ENCODE results near the gene CERS3. TPM values are rescaled to one million over a fixed set of nuclear protein-coding genes. Genes with fewer than 3 reads are reported as not detected.
A peak's percentile ranks its signal among the peaks of the same experiment; 100 is the strongest.

Gene CERS3
- total and polyA plus RNA-seq, 4 donors, result 0.10 to 0.23 (median 0.12) TPM; not detected in 1

DNA sequence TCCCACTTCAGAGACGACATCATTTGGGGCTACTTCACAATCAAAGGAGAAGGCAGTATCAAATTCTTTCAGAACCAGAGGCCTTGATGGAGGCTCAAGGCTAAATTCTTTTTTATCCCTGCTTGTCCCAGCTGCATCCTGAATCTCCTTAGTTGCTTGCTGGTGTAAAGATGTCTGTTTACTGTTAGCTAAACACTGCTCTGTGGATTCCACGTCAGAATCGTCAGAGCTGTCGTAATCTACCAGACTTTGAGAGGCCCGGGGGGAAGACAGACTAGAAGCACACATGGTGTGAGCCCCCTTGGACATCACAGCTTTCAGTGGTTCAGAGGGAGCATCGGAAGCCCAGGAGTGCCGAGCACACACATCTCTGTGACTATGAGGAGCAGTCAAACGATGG is 40.6 kb upstream of the CERS3 start:
- no peak overlapping the region for H3K9ac ChIP-seq (ENCODE audit: insufficient read depth in 1 of 2, low read length in 2 of 2)
- H3K36me3 ChIP-seq (ENCODE audit: control insufficient read depth in 4 of 4, insufficient read depth in 4 of 4, low read length in 4 of 4), result peaks cover 4 to 16% (median 10%) of the 10 kb centered on the region in 4 donors
- no peak for ATAC-seq (ENCODE audit: insufficient read depth, low FRiP score)
- H3K4me1 ChIP-seq (ENCODE audit: control insufficient read depth in 5 of 5, insufficient read depth in 5 of 5, low read length in 5 of 5), result peaks cover 0 to 19% (median 7%) of the 10 kb centered on the region in 5 donors
- TF ChIP-seq CTCF (IDR thresholded peaks at IDR 0.05; ENCODE audit: control extremely low read depth, extremely low read depth), result no peak
- peak in 1 of 3 donors; percentile 10 for DNase-seq
- no peak overlapping the region for H3K27ac ChIP-seq (ENCODE audit: low read depth in 1 of 2, low read length in 1 of 2)
- no peak overlapping the region for H3K4me3 ChIP-seq
- H3K27me3 ChIP-seq (ENCODE audit: control insufficient read depth in 3 of 3, insufficient read depth in 3 of 3, low read length in 2 of 3), result no peaks in the 10 kb centered on the region
- H3K9me3 ChIP-seq (ENCODE audit: control insufficient read depth in 4 of 4, insufficient read depth in 3 of 4, low read length in 3 of 4), result no peaks in the 10 kb centered on the region
- whole genome bisulfite sequencing, 2 donors, result 76 to 79% methylated on average over 8 of the region's 8 CpGs

GRCh38 chr15:100566850-100567628 is 38.3 kb upstream of the CERS3 start:
- 97 to 99% methylated on average over 6 of the region's 6 CpGs for WGBS, 2 donors
- no peak for ATAC-seq (ENCODE audit: insufficient read depth, low FRiP score)
- peaks cover 0 to 15% (median 7%) of the 10 kb centered on the region in 5 donors for H3K4me1 ChIP-seq (ENCODE audit: control insufficient read depth in 5 of 5, insufficient read depth in 5 of 5, low read length in 5 of 5)
- no peak overlapping the region for H3K4me3 ChIP-seq
- TF ChIP-seq CTCF (IDR thresholded peaks at IDR 0.05; ENCODE audit: control extremely low read depth, extremely low read depth), result no peak
- no peak overlapping the region for H3K27ac ChIP-seq (ENCODE audit: low read depth in 1 of 2, low read length in 1 of 2)
- H3K9ac ChIP-seq (ENCODE audit: insufficient read depth in 1 of 2, low read length in 2 of 2), result no peak overlapping the region
- H3K27me3 ChIP-seq (ENCODE audit: control insufficient read depth in 3 of 3, insufficient read depth in 3 of 3, low read length in 2 of 3), result no peaks in the 10 kb centered on the region
- DNase-seq, result no peak
- H3K9me3 ChIP-seq (ENCODE audit: control insufficient read depth in 4 of 4, insufficient read depth in 3 of 4, low read length in 3 of 4), result no peaks in the 10 kb centered on the region
- H3K36me3 ChIP-seq (ENCODE audit: control insufficient read depth in 4 of 4, insufficient read depth in 4 of 4, low read length in 4 of 4), result peaks cover 0 to 12% (median 8%) of the 10 kb centered on the region in 4 donors

DNA sequence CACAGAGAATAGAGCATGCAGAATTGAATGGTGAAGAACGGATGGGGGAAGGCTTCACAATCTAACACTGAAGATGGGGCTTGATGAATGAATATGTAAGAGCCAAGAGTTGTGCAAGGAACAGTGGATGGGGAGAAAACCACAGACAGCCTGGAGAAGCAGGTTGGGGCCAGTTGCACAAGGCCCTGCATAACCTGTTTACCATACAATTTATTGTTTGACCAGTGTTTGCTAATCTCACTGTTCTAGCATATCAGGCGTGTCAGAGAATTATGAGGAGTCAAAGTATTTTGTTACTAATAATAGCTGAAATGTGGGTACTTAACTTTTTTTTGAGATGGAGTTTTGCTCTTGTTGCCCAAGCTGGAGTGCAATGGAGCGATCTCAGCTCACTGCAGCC is 36.8 kb upstream of the CERS3 start:
- Histone ChIP-seq H3K9me3 (ENCODE audit: control insufficient read depth in 4 of 4, insufficient read depth in 3 of 4, low read length in 3 of 4) (no peaks in the 10 kb centered on the region), H3K9ac (ENCODE audit: insufficient read depth in 1 of 2, low read length in 2 of 2) (no peak overlapping the region), H3K36me3 (ENCODE audit: control insufficient read depth in 4 of 4, insufficient read depth in 4 of 4, low read length in 4 of 4) (peaks cover 0 to 8% (median 6%) of the 10 kb centered on the region in 4 donors), H3K4me3 (no peak overlapping the region), H3K27ac (ENCODE audit: low read depth in 1 of 2, low read length in 1 of 2) (no peak overlapping the region), H3K4me1 (ENCODE audit: control insufficient read depth in 5 of 5, insufficient read depth in 5 of 5, low read length in 5 of 5) (peaks cover 0 to 5% (median 4%) of the 10 kb centered on the region in 5 donors), H3K27me3 (ENCODE audit: control insufficient read depth in 3 of 3, insufficient read depth in 3 of 3, low read length in 2 of 3) (no peaks in the 10 kb centered on the region)
- WGBS, 2 donors, result 53 to 73% methylated on average over 3 of the region's 3 CpGs
- DNase-seq, result no peak
- ATAC-seq (ENCODE audit: insufficient read depth, low FRiP score), result no peak
- TF ChIP-seq CTCF (IDR thresholded peaks at IDR 0.05; ENCODE audit: control extremely low read depth, extremely low read depth), result no peak

All from lung (tissue), 12 donors.